ENCODE data around the gene LGALS16.
"Not testable (repeated sequence)": the region's sequence is repeated elsewhere in the genome, so short reads cannot be mapped to it uniquely, and the experiment has no call there.

Gene LGALS16

GRCh38 chr19:39679056-39679790, 23.5 kb downstream of the LGALS16 start:
- DNase-seq: no peak

- DNase-seq: no peak
These were observed 24.1 kb downstream of the LGALS16 start for GRCh38 chr19:39679791-39680168.

- no peak for DNase-seq
These were observed 24.9 kb downstream of the LGALS16 start for GRCh38 chr19:39680593-39680992.

- no peak for DNase-seq
These were observed 25.7 kb downstream of the LGALS16 start for GRCh38 chr19:39681416-39681815.

- DNase-seq: no peak
These were observed 28.6 kb downstream of the LGALS16 start for GRCh38 chr19:39684267-39684666.

GRCh38 chr19:39686739-39687138, 31.0 kb downstream of the LGALS16 start:
- DNase-seq: no peak

- not testable (repeated sequence) for DNase-seq
These were observed 32.9 kb downstream of the LGALS16 start for GRCh38 chr19:39688637-39689036.

- DNase-seq: no peak
These were observed 36.5 kb downstream of the LGALS16 start for GRCh38 chr19:39692166-39692565.

GRCh38 chr19:39692822-39693221, 37.1 kb downstream of the LGALS16 start:
- no peak for DNase-seq

GRCh38 chr19:39695759-39696158, 40.0 kb downstream of the LGALS16 start:
- no peak for DNase-seq

GRCh38 chr19:39696387-39696786, 40.7 kb downstream of the LGALS16 start:
- DNase-seq: no peak

- no peak for DNase-seq
These were observed 42.8 kb downstream of the LGALS16 start for GRCh38 chr19:39698535-39698934.

GRCh38 chr19:39701291-39701690, 45.6 kb downstream of the LGALS16 start:
- DNase-seq: no peak

GRCh38 chr19:39704181-39705044, 48.7 kb downstream of the LGALS16 start, which contains the start of gene LGALS14:
LGALS14 (plus strand) TSS chr19:39704481; CDS start chr19:39704529, 48 bp downstream.
- no peak for DNase-seq

GRCh38 chr19:39705578-39706188, 50.0 kb downstream of the LGALS16 start:
- no peak for DNase-seq

GRCh38 chr19:39708594-39708993, 52.9 kb downstream of the LGALS16 start:
- DNase-seq: no peak

GRCh38 chr19:39709026-39709872, 53.5 kb downstream of the LGALS16 start:
- DNase-seq: no peak
